Chondrocyte (in vitro differentiated cells): ENCODE results near the gene CTNNA1. TPM values are rescaled to one million over a fixed set of nuclear protein-coding genes. Genes with fewer than 3 reads are reported as not detected.

Source experiments
- DNase-seq: peaks from one replicate; pipeline ENCODE4 v3.0.0; 2021; ENCODE audit warnings: mixed read lengths, low spot score
- H3K27ac Mint-ChIP-seq: one replicate; pipeline ENCODE4 v1.8.0; 2021; ENCODE audit warnings: mild to moderate bottlenecking, moderate library complexity, mixed read lengths; ENCODE audit not compliant: unreplicated experiment
- H3K27me3 Mint-ChIP-seq: 2 replicates; pipeline ENCODE4 v1.8.0; 2021; ENCODE audit warnings: low read depth, mixed read lengths
- H3K36me3 Mint-ChIP-seq: 2 replicates; pipeline ENCODE4 v1.8.0; 2021; ENCODE audit warnings: low read depth, mixed read lengths
- H3K4me1 Mint-ChIP-seq: 2 replicates; pipeline ENCODE4 v1.8.0; 2021; ENCODE audit warnings: low read depth, mild to moderate bottlenecking, mixed read lengths
- H3K4me3 Mint-ChIP-seq: one replicate; pipeline ENCODE4 v1.8.0; 2021; ENCODE audit warnings: mild to moderate bottlenecking, moderate library complexity, mixed read lengths; ENCODE audit not compliant: unreplicated experiment
- H3K9me3 Mint-ChIP-seq: 2 replicates; pipeline ENCODE4 v1.8.0; 2021; ENCODE audit warnings: low read depth, mixed read lengths
- CTCF ChIP-seq: fragments of 200-600 bp; sonication (generic); IDR thresholded peaks from 2 replicates; pipeline ENCODE4 v1.5.0; 2021; ENCODE audit warnings: antibody characterized with exemption, mild to moderate bottlenecking, moderate library complexity
- total RNA-seq: library from RNA; stranded (reverse); gene quantifications from 3 replicates; pipeline ENCODE4 v1.2.1, GENCODE V29; 2021

CTNNA1 gene
- total RNA-seq, 1 donor from 2014 or later = 397 TPM

- Mint-ChIP-seq H3K9me3 (no peaks in the 10 kb centered on the region), H3K36me3 (peaks cover 19% of the 10 kb centered on the region), H3K4me1 (peaks cover 29% of the 10 kb centered on the region), H3K27me3 (no peaks in the 10 kb centered on the region), H3K27ac (no peak overlapping the region), H3K4me3 (no peak overlapping the region)
- DNase-seq = no peak
- no peak for TF ChIP-seq CTCF
Observed at GRCh38 chr5:138824516-138824915, 71.3 kb downstream of the CTNNA1 start.

- H3K27me3 Mint-ChIP-seq = no peaks in the 10 kb centered on the region
- H3K4me3 Mint-ChIP-seq = no peak overlapping the region
- peaks cover 20% of the 10 kb centered on the region for H3K36me3 Mint-ChIP-seq
- peaks cover 26% of the 10 kb centered on the region for H3K4me1 Mint-ChIP-seq
- H3K27ac Mint-ChIP-seq = no peak overlapping the region
- peak; percentile 87 for TF ChIP-seq CTCF
- H3K9me3 Mint-ChIP-seq = no peaks in the 10 kb centered on the region
- no peak for DNase-seq
Observed at GRCh38 chr5:138824924-138825863, 72.0 kb downstream of the CTNNA1 start.

GRCh38 chr5:138828556-138828955 lies 75.3 kb downstream of the CTNNA1 start:
- Mint-ChIP-seq H3K36me3 (peaks cover 23% of the 10 kb centered on the region), H3K4me1 (peaks cover 34% of the 10 kb centered on the region), H3K9me3 (no peaks in the 10 kb centered on the region), H3K27ac (peak overlapping the region; percentile 49), H3K27me3 (no peaks in the 10 kb centered on the region), H3K4me3 (no peak overlapping the region)
- TF ChIP-seq CTCF = no peak
- DNase-seq = no peak

GRCh38 chr5:138829341-138829740 lies 76.1 kb downstream of the CTNNA1 start:
- Mint-ChIP-seq H3K27ac (no peak overlapping the region), H3K36me3 (peaks cover 23% of the 10 kb centered on the region), H3K27me3 (no peaks in the 10 kb centered on the region), H3K4me3 (no peak overlapping the region), H3K9me3 (no peaks in the 10 kb centered on the region), H3K4me1 (peaks cover 38% of the 10 kb centered on the region)
- no peak for DNase-seq
- no peak for TF ChIP-seq CTCF

- no peak for TF ChIP-seq CTCF
- Mint-ChIP-seq H3K4me1 (peaks cover 49% of the 10 kb centered on the region), H3K4me3 (no peak overlapping the region), H3K27ac (peak overlapping the region; percentile 71), H3K9me3 (no peaks in the 10 kb centered on the region), H3K27me3 (no peaks in the 10 kb centered on the region), H3K36me3 (peaks cover 23% of the 10 kb centered on the region)
- no peak for DNase-seq
Observed at GRCh38 chr5:138831703-138832102, 78.5 kb downstream of the CTNNA1 start.
